HT1080 (cell line): ENCODE data around the gene BICDL1. TPM values are rescaled to one million over a fixed set of nuclear protein-coding genes. Genes with fewer than 3 reads are reported as not detected.
"Not testable (repeated sequence)": the region's sequence is repeated elsewhere in the genome, so short reads cannot be mapped to it uniquely, and the experiment has no call there.

Source experiments
- DNase-seq: peaks from one replicate; pipeline ENCODE4 v3.0.0-alpha.2; 2015; ENCODE audit warnings: low read depth
- polyA plus RNA-seq, 2 experiments: library from polyadenylated mRNA; depleted of rRNA; stranded (reverse); fragments of >200 nt; gene quantifications; 2 replicates each; pipeline ENCODE4 v1.2.3, GENCODE V29; 2015
- total RNA-seq: library from RNA; depleted of rRNA; stranded (reverse); fragments of >200 nt; shearing (Covaris generic); gene quantifications from 2 replicates; pipeline ENCODE4 v1.2.3, GENCODE V29; 2014; rRNA removed

BICDL1 gene, protein sequence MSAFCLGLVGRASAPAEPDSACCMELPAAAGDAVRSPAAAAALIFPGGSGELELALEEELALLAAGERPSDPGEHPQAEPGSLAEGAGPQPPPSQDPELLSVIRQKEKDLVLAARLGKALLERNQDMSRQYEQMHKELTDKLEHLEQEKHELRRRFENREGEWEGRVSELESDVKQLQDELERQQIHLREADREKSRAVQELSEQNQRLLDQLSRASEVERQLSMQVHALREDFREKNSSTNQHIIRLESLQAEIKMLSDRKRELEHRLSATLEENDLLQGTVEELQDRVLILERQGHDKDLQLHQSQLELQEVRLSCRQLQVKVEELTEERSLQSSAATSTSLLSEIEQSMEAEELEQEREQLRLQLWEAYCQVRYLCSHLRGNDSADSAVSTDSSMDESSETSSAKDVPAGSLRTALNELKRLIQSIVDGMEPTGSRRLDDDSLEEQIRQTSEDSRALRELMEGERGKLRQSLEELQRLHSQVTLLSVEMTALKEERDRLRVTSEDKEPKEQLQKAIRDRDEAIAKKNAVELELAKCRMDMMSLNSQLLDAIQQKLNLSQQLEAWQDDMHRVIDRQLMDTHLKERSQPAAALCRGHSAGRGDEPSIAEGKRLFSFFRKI
- not detected in 2 replicates for total RNA-seq
- 0.06 TPM in 1 of 2 replicates, not detected in the other for polyA plus RNA-seq (2015; cell fraction: cytosol; rRNA removed)
- not detected in 2 replicates for polyA plus RNA-seq (2015; cell fraction: nucleus; rRNA removed)

DNA sequence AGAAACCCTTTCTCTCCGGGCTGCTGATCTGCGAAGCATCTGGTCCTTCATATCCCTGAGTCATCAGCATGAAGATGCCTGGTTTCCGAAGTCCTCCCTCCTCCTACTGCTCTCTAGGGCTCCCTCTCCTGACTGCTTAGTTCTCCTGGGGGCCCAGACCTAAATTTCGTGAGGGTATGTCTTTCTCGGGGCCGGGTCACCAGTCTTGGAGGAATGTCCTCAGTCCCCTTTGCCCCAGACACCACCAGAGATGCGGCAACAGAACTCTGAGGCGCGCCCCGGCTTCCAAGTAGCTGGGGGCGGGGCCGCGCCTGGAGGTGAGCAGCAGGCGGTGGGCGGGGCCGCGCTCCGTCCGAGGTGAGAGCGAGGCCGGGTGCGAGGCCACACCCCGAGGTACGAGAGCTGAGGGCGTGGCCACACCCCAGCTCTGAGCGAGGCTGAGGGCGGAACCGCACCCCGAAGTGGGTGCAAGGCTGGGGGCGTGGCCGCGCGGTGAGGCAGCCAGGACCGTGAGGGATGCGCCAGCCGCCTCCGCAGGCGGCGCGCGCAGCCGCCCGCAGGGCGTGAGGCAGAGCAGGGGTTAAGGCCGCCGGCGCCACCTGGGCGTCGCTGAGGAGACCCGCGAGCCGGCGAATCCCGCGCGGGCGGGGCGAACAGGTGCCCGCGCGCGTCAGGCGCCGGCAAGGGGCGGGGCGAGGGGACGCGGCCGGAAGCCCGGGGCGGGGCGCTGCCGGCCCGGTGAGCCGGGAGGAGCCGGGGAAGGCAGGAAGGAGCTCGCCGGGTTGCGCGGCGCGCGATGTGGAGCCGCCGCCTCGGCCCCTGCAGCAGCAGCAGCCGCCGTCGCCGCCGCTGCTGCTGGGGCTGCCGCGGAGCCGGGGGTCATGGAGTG, at the start of gene BICDL1:
BICDL1 (plus strand) TSS at position 765 of the 889 bp plus-strand sequence. CDS start 633 bp downstream, outside the sequence.
- DNase-seq = peak; percentile 61

DNA sequence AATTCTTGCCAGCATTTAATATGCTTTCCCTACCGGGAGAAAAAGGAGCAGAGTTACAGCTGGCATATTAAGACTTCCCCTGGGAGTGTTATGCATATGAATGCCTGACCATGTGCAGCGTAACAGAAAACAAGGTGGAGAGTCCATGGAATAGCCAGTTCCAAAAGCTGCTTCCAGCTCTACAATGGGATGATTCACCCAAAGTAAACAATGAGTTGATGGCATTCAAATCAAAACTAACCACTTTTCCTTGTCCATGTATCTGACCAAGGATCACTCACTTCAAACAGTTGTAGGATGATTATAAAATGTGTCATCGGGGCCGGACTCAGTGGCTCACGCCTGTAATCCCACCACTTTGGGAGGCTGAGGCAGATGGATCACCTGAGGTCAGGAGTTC, 48.1 kb upstream of the BICDL1 start:
- DNase-seq = peak; percentile 94

DNA sequence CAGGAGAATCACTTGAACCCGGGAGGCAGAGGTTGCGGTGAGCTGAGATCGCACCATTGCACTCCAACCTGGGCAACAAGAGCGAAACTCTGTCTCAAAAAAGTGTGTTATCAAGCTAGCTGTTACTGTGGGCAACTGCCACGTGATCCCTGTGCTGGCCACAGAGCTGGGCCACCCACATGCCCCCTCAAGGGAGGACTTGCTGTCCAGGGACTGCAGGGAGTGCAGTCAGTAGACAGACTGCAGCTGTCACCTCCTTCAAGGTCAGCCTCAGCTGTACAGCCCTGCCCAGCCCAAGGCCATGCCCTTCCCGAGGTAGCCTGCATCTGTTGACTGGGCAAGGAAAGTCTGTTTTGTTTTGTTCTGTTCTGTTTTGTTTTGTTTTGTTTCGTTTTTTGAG, 46.6 kb upstream of the BICDL1 start:
- no peak for DNase-seq

DNA sequence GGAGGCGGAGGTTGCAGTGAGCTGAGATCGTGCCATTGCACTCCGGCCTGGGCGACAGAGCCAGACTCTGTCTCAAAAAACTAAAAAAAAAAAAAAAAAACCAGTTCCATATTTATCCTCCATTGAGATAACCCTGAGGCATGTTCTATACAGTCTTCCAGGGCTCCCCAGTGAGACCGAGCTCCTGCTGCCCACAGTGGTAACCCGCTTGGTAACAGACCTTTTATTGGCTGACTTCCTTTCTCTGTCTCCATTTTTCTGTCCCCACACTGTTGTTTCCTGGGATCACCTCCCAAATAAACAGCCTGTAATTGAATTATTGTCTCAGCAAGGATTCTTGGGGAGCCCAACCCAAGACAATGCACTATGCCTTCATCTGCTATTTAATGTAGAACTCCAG, 42.8 kb upstream of the BICDL1 start:
- no peak for DNase-seq

DNA sequence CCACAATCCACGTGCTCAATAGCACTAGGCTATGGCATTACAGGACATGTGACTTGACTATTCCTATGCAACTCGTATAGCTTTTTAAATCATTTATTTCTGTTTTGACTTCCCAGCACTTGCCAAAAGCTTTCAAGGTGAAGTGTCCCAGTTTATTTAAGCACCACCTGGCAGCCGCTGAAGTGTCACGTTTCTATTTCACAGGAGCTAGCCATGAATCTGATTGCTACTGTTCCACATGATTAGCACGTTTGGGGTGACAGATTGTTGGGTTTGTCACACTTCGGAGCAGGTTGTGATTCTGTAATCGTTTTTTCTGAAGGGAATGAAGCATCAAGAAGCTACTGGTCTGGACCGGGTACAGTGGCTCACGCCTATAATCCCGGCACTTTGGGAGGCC, 39.9 kb upstream of the BICDL1 start:
- DNase-seq = no peak

DNA sequence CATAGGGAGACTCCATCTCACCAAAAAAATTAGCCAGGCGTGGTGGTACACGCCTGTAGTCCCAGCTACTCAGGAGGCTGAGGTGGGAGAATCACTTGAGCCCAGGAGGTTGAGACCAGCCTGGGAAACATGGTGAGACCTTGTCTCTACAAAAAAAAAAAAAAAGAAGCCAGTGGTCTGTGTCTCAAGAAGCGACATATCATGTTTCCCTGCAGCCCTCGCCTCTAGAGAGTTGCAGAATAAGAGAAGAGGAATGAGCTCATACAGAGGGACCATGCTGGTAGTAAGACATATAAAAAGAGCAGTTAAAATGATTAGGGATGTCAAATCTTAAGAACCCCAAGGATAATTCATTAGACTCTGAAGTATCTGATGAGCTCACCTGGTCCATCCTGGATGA, 39.4 kb upstream of the BICDL1 start:
- no peak for DNase-seq

DNA sequence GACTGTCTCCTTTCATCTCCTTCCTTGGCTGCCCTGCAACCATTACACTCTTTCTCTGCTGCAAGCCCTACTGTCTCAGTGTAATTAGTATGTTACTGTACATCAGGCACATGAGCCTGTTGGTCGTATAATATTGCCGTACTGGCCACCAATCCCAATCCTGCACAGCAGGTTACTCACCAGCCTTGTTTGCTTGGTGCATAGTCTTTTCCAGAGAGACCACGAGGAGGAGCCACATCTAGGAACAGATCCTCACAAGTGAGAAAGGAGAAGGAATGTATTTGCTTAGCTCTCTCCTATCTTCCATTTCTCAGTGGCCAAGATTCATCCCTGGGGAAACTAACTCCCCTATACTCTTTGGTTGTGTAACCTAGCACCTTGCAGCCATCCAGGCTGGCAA, 33.0 kb upstream of the BICDL1 start:
- DNase-seq = peak; percentile 4

DNA sequence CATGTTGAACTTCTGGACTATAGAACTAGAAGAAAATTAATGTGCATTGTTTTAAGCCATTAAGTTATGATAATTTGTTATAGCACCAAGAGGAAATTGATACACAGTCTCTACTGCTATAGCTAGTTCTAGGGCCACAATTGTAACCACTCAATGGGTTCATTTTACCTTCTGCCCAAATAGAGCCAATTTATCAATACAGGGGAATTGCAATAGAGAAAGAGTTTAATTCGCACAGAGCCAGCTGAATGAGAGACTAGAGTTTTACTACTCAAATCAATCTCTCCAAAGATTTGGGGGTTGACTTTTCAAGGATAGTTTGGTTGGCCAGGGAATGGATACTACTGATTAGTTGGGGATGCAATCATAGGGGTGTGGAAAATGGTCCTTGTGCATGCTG, 31.9 kb upstream of the BICDL1 start:
- no peak for DNase-seq

DNA sequence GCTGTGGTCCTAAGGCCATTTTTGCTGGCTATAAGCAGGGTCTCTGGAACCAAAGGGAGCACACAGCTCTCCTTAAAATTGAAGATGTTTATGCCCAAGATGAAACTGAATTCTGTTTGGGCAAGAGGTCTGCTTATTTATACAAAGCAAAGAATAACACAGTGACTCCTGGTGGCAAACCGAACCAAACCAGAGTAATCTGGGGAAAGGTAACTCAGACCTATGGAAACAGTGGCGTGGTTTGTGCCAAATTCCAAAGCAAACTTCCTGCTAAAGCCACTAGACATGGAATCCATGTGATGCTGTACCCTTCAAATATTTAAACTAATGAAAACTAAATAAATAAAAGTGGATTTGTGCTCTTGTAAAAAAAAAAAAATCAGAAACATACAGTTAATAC, 29.6 kb upstream of the BICDL1 start:
- no peak for DNase-seq

DNA sequence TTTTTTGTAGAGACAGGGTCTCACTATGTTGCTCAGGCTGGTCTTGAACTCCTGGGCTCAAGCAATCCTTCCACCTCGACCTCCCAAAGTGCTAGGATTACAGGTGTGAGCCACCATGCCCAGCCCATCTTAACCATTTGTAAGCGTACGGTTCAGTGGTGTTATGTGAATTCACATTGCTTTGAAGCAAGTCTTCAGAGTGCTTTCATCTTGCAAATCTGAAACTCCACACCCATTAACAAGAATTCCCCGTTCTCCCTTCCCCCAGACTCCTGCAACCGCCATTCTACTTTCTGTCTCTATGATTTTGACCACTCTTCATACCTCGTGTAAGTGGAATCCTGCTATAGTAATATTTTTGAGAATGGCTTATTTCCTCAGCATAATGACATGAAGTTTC, 24.9 kb upstream of the BICDL1 start:
- DNase-seq = no peak

DNA sequence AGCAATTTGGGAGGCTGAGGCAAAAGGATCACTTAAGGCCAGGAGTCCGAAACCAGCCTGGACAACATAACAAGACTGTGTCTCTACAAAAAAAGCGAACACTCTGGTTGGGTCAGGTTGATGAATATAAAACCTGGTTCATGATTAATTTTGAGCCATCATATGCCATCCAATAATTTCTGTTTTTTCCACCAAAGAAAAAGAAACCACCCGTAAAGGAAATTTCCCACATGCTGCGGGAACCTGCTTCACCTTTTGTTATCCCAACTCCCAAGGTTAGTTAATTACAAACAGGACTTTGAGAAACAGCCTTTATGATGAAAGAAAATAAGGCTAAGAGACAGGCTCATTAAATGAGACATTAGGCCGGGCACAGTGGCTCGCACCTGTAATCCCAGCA, 24.1 kb upstream of the BICDL1 start:
- no peak for DNase-seq

DNA sequence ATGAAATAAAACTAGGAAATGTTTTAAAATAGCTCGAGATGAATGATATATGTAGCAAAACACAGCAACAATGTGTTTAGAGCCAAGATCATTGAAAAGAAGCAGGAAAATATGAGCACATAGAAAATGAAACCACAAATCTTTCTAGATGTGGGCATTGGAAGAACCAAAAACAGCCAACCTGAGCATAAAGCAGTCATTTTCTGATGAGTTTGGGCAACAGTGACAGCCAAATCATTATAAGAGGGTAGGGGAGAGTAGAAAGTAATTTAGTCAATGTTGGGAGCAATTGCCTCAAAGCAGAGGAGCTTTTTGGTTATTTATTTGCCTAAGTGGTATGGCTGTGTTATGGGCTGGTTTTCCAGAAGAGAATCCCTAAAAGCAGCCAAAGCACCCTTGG, 8.8 kb upstream of the BICDL1 start:
- no peak for DNase-seq

DNA sequence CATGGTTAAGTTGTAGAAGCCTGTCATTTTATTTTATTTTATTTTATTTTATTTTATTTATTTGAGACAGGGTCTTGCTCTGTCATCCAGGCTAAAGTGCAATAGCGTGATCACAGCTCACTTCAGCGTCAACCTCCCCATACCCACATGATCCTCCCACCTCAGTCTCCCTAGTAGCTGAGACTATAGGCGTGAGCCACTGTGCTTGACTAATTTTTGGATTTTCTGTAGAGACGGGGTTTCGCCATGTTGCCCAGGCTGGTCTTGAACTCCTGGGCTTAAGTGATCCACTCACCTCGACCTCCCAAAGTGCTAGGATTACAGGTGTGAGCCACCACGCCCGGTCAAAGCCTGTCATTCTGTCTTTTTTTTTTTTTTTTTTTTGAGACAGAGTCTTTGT, 8.3 kb upstream of the BICDL1 start:
- DNase-seq = not testable (repeated sequence)

DNA sequence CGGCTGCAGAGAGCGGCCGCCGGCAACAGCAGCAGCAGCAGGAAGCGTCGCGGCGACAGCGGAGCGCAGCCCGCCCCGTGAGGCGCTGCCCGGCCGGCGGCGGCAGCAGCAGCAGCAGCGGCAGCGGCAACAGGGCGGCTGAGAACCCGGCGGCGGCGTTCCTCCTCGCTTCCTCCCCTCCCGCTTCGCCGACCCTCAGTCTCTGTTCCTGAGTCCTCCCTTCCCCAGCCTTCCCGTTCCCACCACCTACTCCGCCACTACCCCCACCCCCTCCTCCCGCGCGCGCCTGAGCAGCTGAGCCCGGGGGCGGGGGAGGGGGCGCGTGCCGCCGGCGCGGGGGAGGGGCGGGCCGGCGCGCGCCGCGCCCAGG, 310 bp downstream of the BICDL1 start:
- DNase-seq = peak; percentile 23

DNA sequence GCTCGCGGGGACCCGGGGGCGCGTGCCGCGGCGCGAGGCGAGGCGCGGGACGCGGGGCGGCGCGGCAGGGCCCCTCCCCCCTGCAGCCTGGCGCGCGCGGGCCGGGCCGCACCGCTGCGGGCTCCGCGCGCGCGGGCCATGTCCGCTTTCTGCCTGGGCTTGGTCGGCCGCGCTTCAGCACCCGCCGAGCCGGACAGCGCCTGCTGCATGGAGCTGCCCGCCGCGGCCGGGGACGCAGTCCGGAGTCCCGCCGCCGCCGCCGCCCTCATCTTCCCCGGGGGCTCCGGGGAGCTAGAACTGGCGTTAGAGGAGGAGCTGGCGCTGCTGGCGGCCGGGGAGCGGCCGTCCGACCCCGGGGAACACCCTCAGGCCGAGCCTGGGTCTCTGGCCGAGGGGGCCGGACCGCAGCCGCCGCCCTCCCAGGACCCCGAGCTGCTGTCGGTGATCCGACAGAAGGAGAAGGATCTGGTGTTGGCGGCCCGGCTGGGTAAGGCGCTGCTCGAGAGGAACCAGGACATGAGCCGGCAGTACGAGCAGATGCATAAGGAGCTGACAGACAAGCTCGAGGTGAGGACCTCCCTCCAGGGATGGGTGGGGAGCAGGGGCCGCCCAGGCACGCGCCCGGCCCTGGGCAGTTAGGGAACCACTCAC, 820 bp downstream of the BICDL1 start:
- DNase-seq = peak; percentile 45

DNA sequence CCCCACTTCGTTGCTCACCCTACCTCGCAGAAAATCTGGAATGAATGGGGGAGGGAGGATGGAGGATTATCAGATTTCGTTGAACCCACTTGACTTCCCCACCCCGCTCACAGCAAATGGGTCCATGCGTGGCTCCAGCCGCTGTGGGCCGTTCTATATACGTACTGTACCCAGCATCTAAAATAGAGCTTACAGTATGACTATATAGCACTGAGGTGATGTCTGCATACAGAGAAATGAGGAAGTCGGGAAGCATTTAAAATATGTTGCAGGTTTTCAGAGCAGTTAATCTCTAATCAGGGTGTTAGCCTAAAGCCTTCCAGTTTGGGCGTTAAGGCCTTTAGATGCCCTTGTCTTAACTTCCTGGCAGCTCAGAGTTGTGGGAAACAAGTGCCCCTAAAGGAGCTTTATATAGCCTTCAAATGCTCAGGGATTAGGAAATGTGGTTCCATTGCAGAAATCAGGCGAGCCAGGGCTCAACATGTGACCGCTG, 1.4 kb downstream of the BICDL1 start:
- no peak for DNase-seq

DNA sequence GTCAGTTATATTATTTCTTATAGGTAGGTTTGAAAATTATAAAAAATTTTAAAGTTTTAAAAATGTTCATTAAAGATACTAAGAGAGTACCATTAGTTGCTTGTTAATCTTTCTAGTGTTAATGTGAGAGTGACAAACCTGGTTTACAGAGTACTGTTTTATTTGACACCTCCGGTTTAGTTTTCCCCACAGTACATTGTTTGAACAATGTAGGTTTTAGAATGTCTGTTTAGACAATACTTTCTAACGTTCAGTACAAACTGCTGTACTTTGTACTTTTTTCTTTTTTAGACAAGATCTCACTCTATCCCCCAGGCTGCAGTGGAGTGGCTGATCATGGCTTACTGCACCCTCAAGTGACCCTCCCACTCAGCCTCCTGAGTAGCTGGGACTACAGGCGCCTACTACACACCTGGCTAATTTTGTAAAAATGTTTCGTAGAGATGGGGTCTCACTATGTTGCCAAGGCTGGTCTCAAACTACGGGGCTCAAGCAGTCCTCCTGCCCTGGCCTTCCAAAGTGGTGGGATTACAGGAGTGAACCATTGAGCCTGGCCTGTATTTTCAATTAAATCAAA, 3.2 kb downstream of the BICDL1 start:
- no peak for DNase-seq

DNA sequence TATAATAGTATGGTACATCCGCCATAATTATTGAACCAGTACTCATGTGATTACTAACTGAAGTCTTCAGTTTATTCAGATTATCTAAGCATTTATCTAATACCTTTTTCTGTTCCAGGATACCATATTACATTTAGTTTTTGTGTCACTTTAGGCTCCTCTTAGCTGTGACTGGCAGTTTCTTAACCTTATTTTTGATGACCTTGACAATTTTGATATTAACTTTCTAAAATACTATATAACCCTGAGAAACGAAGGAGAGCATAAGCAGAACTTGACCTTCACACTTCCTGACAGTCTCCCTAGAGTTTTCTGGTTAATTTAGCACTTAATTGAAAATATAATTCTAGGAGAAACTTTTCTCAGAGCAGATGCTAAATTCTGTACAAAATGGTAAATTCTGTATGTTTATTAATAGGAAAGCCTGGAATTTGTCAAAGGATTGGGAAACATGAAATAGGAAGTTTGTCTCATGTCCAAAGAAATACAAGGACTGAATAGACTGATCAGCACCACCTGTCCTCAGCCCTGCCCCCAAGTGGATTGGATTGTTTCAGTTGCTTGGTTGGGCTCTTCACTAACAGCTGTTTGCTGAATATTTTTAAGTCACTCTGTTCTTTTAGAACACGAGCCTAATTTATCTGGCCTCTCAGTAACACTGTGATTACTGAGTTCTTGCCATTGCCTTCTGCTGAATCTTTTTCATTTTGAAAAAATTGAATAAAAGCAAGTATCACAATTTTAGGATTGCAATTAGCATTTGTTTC, 6.0 kb downstream of the BICDL1 start:
- no peak for DNase-seq

DNA sequence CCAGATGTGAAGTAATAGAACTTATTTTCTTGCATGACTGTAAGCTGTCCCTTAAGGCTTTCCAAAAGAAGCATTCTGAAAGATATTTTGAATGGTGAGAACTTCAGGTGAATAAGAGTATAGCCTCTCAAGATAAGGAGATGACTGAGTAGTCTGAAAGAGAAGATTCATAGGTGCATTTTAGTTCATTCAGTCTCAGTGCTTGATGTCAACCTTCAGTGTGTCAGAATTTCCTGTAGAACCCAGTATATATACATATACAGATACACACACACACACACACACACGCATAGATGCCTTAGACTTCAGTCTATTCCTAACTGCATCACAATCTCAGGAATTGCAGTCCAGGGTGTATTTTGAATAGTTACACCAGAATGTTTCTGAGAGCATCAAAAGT, 7.4 kb downstream of the BICDL1 start:
- DNase-seq = no peak
